Tibial artery (tissue), 4 donors: ENCODE data around the gene PDSS2.

Experiments used
- DNase-seq, 2 donors: peaks; one replicate each; pipeline ENCODE4 v3.0.0-alpha.2; 2019
- H3K27ac ChIP-seq, 2 donors: fragments of 200-600 bp; sonication (generic) in 1 of 2; 1 replicate in 1 of 2; 2 replicates in 1 of 2; pipeline ENCODE4 v1.5.1; 2018 to 2019; ENCODE audit warnings: mild to moderate bottlenecking in 1 of 2
- H3K27me3 ChIP-seq, 2 donors: fragments of 200-600 bp; sonication (generic) in 1 of 2; one replicate each; pipeline versions ENCODE4 v1.5.1 to v1.6.0; 2016 to 2019
- H3K36me3 ChIP-seq, 3 donors: fragments of 200-600 bp; sonication (generic) in 2 of 3; one replicate each; pipeline ENCODE4 v1.5.1; 2016 to 2019; ENCODE audit warnings: mild to moderate bottlenecking in 2 of 3
- H3K4me1 ChIP-seq, 4 donors: fragments of 200-600 bp; sonication (generic) in 2 of 4; 1 replicate in 3 of 4; 2 replicates in 1 of 4; pipeline ENCODE4 v1.5.1; 2016 to 2019
- H3K4me3 ChIP-seq, 2 donors: fragments of 200-600 bp; sonication (generic) in 1 of 2; 1 replicate in 1 of 2; 2 replicates in 1 of 2; pipeline ENCODE4 v1.5.1; 2018 to 2019; ENCODE audit warnings: mild to moderate bottlenecking in 2 of 2
- H3K9me3 ChIP-seq, 3 donors: fragments of 200-600 bp; sonication (generic) in 1 of 3; one replicate each; pipeline ENCODE4 v1.5.1; 2016 to 2019
- CTCF ChIP-seq, 2 experiments: fragments of 200-600 bp in 1 of 2; fragments of 450-650 bp in 1 of 2; IDR thresholded peaks; one replicate each; pipeline ENCODE4 v1.5.1; 2017 to 2019; ENCODE audit warnings: antibody characterized with exemption in 2 of 2, mild to moderate bottlenecking in 1 of 2, moderate library complexity in 1 of 2
- intact Hi-C: fragments of 100-400 bp; cut with DNase I; formaldehyde crosslinking; loops from one replicate; pipeline ENCODE4 v1.15.0; 2023; ENCODE audit warnings: low total_unique reads

The PDSS2 gene

GRCh38 chr6:107328081-107328480, 131.3 kb downstream of the PDSS2 start:
- no peak overlapping the region for H3K27ac ChIP-seq
- DNase-seq: no peak
- H3K27me3 ChIP-seq: no peaks in the 10 kb centered on the region
- H3K9me3 ChIP-seq: no peaks in the 10 kb centered on the region
- H3K36me3 ChIP-seq: no peaks in the 10 kb centered on the region
- intact Hi-C loops: no loop called here
- TF ChIP-seq CTCF (IDR thresholded peaks at IDR 0.05): no peak
- no peak overlapping the region for H3K4me3 ChIP-seq
- H3K4me1 ChIP-seq: no peaks in the 10 kb centered on the region

- Histone ChIP-seq H3K4me3 (no peak overlapping the region), H3K9me3 (no peaks in the 10 kb centered on the region), H3K27me3 (no peaks in the 10 kb centered on the region), H3K36me3 (no peaks in the 10 kb centered on the region), H3K4me1 (no peaks in the 10 kb centered on the region), H3K27ac (no peak overlapping the region)
- TF ChIP-seq CTCF (IDR thresholded peaks at IDR 0.05): no peak
- intact Hi-C loops: no loop called here
- DNase-seq: no peak
These were observed 136.1 kb downstream of the PDSS2 start for GRCh38 chr6:107323133-107323785.

- TF ChIP-seq CTCF (IDR thresholded peaks at IDR 0.05): no peak
- H3K36me3 ChIP-seq: no peaks in the 10 kb centered on the region
- H3K27ac ChIP-seq: no peak overlapping the region
- intact Hi-C loops: no loop called here
- no peak for DNase-seq
- H3K27me3 ChIP-seq: no peaks in the 10 kb centered on the region
- H3K9me3 ChIP-seq: no peaks in the 10 kb centered on the region
- no peak overlapping the region for H3K4me3 ChIP-seq
- H3K4me1 ChIP-seq: no peaks in the 10 kb centered on the region
These were observed 137.6 kb downstream of the PDSS2 start for GRCh38 chr6:107321793-107322192.

- Histone ChIP-seq H3K27ac (no peak overlapping the region), H3K36me3 (no peaks in the 10 kb centered on the region), H3K4me1 (no peaks in the 10 kb centered on the region), H3K9me3 (no peaks in the 10 kb centered on the region), H3K27me3 (no peaks in the 10 kb centered on the region), H3K4me3 (no peak overlapping the region)
- TF ChIP-seq CTCF (IDR thresholded peaks at IDR 0.05): no peak
- DNase-seq: no peak
- intact Hi-C loops: no loop called here
These were observed 139.3 kb downstream of the PDSS2 start for GRCh38 chr6:107319906-107320530.

- H3K9me3 ChIP-seq: no peaks in the 10 kb centered on the region
- H3K27ac ChIP-seq: no peak overlapping the region
- H3K36me3 ChIP-seq: no peaks in the 10 kb centered on the region
- no peaks in the 10 kb centered on the region for H3K27me3 ChIP-seq
- TF ChIP-seq CTCF (IDR thresholded peaks at IDR 0.05): peak; percentile 27 to 39
- no peaks in the 10 kb centered on the region for H3K4me1 ChIP-seq
- intact Hi-C loops: no loop called here
- peak in 1 of 2 donors; percentile 35 for DNase-seq
- no peak overlapping the region for H3K4me3 ChIP-seq
These were observed 141.1 kb downstream of the PDSS2 start for GRCh38 chr6:107318100-107318736.
